ENCODE data around the gene NF1.

DNA sequence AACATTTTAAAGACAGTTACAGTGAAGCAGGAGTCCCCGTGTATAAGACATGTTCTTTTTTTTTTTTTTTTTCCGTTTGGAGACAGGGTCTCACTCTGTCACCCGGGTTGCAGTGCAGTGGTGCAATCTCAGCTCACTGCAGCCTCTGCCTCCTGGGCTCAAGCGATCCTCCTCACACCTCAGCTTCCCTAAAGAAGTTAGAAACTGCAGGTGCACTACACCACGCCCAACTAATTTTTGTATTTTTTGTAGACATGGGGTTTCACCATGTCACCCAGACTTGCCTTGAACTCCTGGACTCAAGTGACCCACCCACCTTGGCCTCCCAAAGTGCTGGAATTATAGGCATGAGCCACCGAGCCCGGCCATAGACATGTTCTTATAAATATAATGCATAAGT lies 216.1 kb downstream of the NF1 start:
- TF ChIP-seq, protein P1, sequence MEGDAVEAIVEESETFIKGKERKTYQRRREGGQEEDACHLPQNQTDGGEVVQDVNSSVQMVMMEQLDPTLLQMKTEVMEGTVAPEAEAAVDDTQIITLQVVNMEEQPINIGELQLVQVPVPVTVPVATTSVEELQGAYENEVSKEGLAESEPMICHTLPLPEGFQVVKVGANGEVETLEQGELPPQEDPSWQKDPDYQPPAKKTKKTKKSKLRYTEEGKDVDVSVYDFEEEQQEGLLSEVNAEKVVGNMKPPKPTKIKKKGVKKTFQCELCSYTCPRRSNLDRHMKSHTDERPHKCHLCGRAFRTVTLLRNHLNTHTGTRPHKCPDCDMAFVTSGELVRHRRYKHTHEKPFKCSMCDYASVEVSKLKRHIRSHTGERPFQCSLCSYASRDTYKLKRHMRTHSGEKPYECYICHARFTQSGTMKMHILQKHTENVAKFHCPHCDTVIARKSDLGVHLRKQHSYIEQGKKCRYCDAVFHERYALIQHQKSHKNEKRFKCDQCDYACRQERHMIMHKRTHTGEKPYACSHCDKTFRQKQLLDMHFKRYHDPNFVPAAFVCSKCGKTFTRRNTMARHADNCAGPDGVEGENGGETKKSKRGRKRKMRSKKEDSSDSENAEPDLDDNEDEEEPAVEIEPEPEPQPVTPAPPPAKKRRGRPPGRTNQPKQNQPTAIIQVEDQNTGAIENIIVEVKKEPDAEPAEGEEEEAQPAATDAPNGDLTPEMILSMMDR (IDR thresholded peaks at IDR 0.05; ENCODE audit: insufficient read depth, low read length, poor library complexity, severe bottlenecking) = no peak
- no peak for TF ChIP-seq EZH2phosphoT487 (conservative IDR thresholded peaks at IDR 0.05; ENCODE audit: low read length)

All from SU-DHL-6 (cell line).